ENCODE results near the gene RBM14. TPM values are rescaled to one million over a fixed set of nuclear protein-coding genes. Genes with fewer than 3 reads are reported as not detected.

RBM14 gene
- total and polyA plus RNA-seq, 7 donors, result 10.8 to 54.0 (median 37.5) TPM

- intact Hi-C loops (cut with DNase I), result no loop called here
- no peak for TF ChIP-seq POLR2A (IDR thresholded peaks at IDR 0.05)
- TF ChIP-seq, protein P1, sequence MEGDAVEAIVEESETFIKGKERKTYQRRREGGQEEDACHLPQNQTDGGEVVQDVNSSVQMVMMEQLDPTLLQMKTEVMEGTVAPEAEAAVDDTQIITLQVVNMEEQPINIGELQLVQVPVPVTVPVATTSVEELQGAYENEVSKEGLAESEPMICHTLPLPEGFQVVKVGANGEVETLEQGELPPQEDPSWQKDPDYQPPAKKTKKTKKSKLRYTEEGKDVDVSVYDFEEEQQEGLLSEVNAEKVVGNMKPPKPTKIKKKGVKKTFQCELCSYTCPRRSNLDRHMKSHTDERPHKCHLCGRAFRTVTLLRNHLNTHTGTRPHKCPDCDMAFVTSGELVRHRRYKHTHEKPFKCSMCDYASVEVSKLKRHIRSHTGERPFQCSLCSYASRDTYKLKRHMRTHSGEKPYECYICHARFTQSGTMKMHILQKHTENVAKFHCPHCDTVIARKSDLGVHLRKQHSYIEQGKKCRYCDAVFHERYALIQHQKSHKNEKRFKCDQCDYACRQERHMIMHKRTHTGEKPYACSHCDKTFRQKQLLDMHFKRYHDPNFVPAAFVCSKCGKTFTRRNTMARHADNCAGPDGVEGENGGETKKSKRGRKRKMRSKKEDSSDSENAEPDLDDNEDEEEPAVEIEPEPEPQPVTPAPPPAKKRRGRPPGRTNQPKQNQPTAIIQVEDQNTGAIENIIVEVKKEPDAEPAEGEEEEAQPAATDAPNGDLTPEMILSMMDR (IDR thresholded peaks at IDR 0.05), result no peak
- Histone ChIP-seq H3K27ac (no peak overlapping the region), H3K4me3 (no peak overlapping the region), H3K4me1 (peaks cover 0 to 29% (median 19%) of the 10 kb centered on the region in 4 donors), H3K36me3 (no peaks in the 10 kb centered on the region), H3K27me3 (no peaks in the 10 kb centered on the region), H3K9me3 (no peaks in the 10 kb centered on the region)
- 80 to 93% methylated on average over 13 of the region's 13 CpGs for WGBS, 2 donors
- DNase-seq, result no peak
Measured at GRCh38 chr11:66614073-66614472, 2.4 kb upstream of the RBM14 start.

DNA sequence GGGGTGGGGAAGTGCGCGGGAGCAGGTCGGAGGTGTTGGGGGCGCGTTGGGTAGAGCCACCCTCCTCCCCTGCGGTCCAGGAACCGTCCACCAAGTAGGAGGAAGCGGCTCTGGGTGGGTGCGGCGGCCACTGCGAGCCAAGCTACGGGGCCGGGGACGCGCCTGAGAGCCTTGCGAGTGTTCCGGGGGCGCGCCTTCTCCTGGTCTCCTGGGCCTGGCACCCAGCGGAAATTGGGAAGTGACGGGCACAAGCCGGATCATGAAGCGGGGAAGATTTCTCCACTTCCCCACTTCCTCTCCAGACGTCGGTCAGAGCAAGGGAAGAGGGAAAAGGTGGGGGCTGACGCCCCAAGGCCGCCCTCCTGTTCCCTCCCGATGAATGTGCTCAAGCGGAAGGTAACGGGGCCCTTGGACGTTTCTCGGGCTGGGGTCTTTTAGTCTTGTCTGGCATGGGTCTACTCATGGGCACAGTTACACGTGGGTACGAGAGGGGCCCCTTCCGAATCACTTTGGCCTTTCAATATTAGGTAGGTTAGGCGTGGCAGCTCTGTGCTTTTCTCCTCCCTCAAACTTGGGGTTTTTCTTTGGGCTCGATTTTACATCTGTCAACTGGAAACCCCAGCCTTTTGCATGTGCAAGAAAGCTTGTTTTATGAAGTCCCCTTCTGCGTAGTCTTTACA is 865 bp downstream of the RBM14 start:
- intact Hi-C loops (cut with DNase I), result loop anchor here (2.0 kb wide), 1 partner anchor 24 kb away; the partner anchor contains the start of genes CCDC87 and CCS
- Histone ChIP-seq H3K4me3 (peak overlapping the region; percentile 82 to 94 (median 88)), H3K27ac (peak overlapping the region; percentile 95 to 99 (median 98)), H3K4me1 (peaks cover 0 to 56% (median 47%) of the 10 kb centered on the region in 4 donors), H3K27me3 (no peaks in the 10 kb centered on the region), H3K9me3 (no peaks in the 10 kb centered on the region), H3K36me3 (no peaks in the 10 kb centered on the region)
- 0% methylated on average over 38 of the region's 38 CpGs for WGBS, 2 donors
- peak; percentile 89 for DNase-seq
- TF ChIP-seq POLR2A (IDR thresholded peaks at IDR 0.05), result no peak
- TF ChIP-seq, protein P1 (IDR thresholded peaks at IDR 0.05), result no peak

DNA sequence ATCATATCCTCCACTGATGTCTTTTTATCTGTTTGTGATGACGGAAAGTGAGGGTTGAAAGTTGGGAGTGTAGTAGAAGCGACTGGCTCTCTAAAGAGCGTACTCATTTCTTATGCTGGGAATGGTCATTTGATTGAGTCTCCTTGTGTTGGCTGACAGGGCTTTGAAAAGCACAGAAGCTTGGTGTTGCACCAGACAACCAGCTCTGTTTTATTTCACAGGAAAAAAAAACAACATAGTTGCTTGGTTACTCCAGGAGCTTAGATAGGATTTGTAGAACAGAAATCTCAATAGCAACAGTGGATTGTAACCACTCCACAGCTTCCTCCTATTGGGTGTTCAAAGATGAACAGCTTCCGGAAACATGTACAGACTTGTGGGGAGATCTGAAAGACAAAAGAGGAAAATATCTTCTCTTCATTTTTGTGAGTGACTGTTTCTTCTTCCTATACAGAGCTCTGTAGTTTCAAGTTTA is 2.7 kb downstream of the RBM14 start:
- intact Hi-C loops (cut with DNase I), result loop anchor here (2.0 kb wide), 1 partner anchor 20 kb away; the partner anchor contains the start of gene RBM4
- no peak for DNase-seq
- H3K27ac ChIP-seq, result peak overlapping the region; percentile 95 to 99 (median 98)
- H3K9me3 ChIP-seq, result no peaks in the 10 kb centered on the region
- WGBS, 2 donors, result 29 to 31% methylated on average over 4 of the region's 4 CpGs
- H3K27me3 ChIP-seq, result no peaks in the 10 kb centered on the region
- H3K4me3 ChIP-seq, result peak overlapping the region; percentile 82 to 94 (median 88)
- peak; percentile 62 to 88 (median 81) for TF ChIP-seq POLR2AphosphoS5 (IDR thresholded peaks at IDR 0.05)
- TF ChIP-seq EP300 (IDR thresholded peaks at IDR 0.05), result peak in 2 of 4 donors; percentile 39 to 74
- TF ChIP-seq, protein P1 (IDR thresholded peaks at IDR 0.05), result no peak
- TF ChIP-seq POLR2A (IDR thresholded peaks at IDR 0.05), result no peak
- peaks cover 0 to 4% (median under 1%) of the 10 kb centered on the region in 4 donors for H3K36me3 ChIP-seq
- peaks cover 0 to 74% (median 65%) of the 10 kb centered on the region in 4 donors for H3K4me1 ChIP-seq

GRCh38 chr11:66624450-66624849 is 8.0 kb downstream of the RBM14 start:
- intact Hi-C loops (cut with DNase I), result no loop called here
- H3K27me3 ChIP-seq, result no peaks in the 10 kb centered on the region
- no peak for DNase-seq
- 91 to 92% methylated on average over 16 of the region's 16 CpGs for WGBS, 2 donors
- peaks cover 31 to 57% (median 40%) of the 10 kb centered on the region in 4 donors for H3K36me3 ChIP-seq
- peaks cover 0 to 81% (median 63%) of the 10 kb centered on the region in 4 donors for H3K4me1 ChIP-seq
- TF ChIP-seq POLR2A (IDR thresholded peaks at IDR 0.05) (no peak), POLR2AphosphoS5 (IDR thresholded peaks at IDR 0.05) (no peak), EP300 (IDR thresholded peaks at IDR 0.05) (no peak)
- TF ChIP-seq, protein P1 (IDR thresholded peaks at IDR 0.05), result no peak
- H3K27ac ChIP-seq, result peak overlapping the region; percentile 95 to 99 (median 98)
- H3K9me3 ChIP-seq, result no peaks in the 10 kb centered on the region
- no peak overlapping the region for H3K4me3 ChIP-seq

All from sigmoid colon (tissue), 7 donors.